Glutamatergic neuron (in vitro differentiated cells): ENCODE results near the gene ELFN1. TPM values are rescaled to one million over a fixed set of nuclear protein-coding genes. Genes with fewer than 3 reads are reported as not detected.
A peak's percentile ranks its signal among the peaks of the same experiment; 100 is the strongest.

ENCODE experiments used
- DNase-seq: peaks from one replicate; pipeline ENCODE4 v3.0.0; 2022
- H3K27ac Mint-ChIP-seq: one replicate; pipeline ENCODE4 v1.8.0; 2020; ENCODE audit warnings: mild to moderate bottlenecking, mixed read lengths, inconsistent platforms; ENCODE audit not compliant: unreplicated experiment
- H3K27me3 Mint-ChIP-seq: one replicate; pipeline ENCODE4 v1.8.0; 2020; ENCODE audit warnings: mild to moderate bottlenecking, moderate library complexity, mixed read lengths, inconsistent platforms; ENCODE audit not compliant: unreplicated experiment
- H3K36me3 Mint-ChIP-seq: one replicate; pipeline ENCODE4 v1.8.0; 2020; ENCODE audit warnings: mild to moderate bottlenecking, mixed read lengths, inconsistent platforms; ENCODE audit not compliant: unreplicated experiment
- H3K4me1 Mint-ChIP-seq: one replicate; pipeline ENCODE4 v1.8.0; 2020; ENCODE audit warnings: mild to moderate bottlenecking, low read depth, mixed read lengths, inconsistent platforms; ENCODE audit not compliant: unreplicated experiment
- H3K4me3 Mint-ChIP-seq: one replicate; pipeline ENCODE4 v1.8.0; 2020; ENCODE audit warnings: mild to moderate bottlenecking, mixed read lengths, inconsistent platforms; ENCODE audit not compliant: unreplicated experiment
- H3K9me3 Mint-ChIP-seq: one replicate; pipeline ENCODE4 v1.8.0; 2020; ENCODE audit warnings: mild to moderate bottlenecking, moderate library complexity, mixed read lengths, inconsistent platforms; ENCODE audit not compliant: unreplicated experiment
- total RNA-seq: library from RNA; stranded (reverse); fragmentation: NEBNext Ultra II Directional; extraction: Animal tissue kit (Norgen Biotek cat#: 25700); gene quantifications from one replicate; pipeline ENCODE4 v1.2.1, GENCODE V29; 2021; ENCODE audit not compliant: unreplicated experiment
- TF ChIP-seq, protein P1 (sequence below): fragments of 200-600 bp; sonication (generic); IDR thresholded peaks from one replicate; pipeline ENCODE4 v1.5.0; 2021; ENCODE audit not compliant: partially characterized antibody, unreplicated experiment

Gene ELFN1
- total RNA-seq, 1 donor from 2014 or later: 40.0 TPM

DNA sequence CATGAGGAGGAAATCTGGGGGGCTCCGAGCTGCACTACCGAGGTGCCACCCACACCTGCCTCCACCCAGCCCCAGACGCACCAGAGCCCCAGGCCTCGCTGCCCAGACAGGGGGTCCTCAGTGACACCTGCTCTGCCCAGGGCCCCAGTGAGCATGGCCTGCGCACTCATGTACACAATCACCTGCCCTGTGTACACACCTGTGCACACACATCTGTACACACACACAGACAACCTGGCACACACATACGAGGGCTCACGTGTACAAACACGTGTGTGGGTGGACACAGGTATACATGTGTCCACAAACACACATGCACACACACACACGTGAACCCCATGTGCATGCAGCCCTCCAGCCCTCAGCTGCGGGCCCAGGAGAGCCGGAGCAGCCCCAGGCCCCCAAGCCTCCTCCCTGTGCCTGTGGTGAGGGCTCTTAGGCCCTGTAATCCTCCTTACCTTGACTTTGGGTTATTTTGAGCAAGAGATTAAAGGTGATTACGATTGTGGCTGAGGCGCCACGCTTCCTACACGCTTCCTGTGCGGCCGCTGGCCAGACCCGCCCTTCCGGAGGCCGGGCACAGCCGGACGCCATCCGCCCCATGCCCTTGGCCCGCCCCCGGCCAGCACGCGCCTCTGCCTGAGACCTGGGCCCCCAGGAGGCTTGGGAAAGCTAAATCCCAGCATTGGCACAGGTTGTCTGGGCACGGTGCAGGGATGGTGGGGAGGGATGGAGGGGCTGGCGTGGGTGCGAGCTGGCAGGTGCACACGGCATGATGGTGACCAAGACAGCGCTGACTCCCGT is 71.9 kb downstream of the ELFN1 start:
- H3K27ac Mint-ChIP-seq: no peak overlapping the region

DNA sequence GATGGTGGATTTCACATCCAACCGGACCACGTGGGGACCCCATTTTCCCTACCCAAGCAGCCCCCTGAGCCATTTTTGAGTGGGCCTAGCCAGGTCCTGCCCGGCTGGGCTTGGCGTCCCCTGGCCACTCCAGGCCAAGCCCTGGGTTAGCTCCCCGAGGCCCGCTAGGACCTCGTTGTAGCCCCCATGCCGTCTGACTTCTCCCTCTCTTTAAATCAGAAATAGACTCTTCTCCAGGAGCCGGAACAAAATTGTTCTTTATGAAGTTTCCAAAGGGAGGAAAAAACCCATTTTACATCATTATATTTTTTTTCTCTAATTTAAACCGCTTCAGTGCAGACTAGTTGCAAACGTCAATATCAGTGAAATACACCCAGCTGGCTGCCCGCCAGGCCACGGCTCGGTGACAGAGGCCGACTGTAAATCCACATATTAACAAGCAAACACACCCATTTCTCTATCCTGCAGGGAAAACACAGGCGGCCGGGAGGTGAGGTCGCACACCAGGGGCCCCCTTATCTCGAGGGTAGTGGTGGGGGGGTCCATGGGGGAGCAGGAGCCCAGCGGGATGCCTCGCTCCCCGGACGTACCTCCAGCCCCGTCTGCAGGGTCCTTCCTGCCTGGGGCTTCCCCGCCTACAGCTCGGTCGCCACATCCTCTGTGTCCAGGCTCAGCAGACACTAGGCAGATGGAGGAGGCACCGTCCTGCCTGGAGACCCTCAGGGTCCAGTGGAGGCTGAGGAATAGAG is 72.7 kb downstream of the ELFN1 start:
- DNase-seq: peak; percentile 54
- peak overlapping the region; percentile 66 for H3K27ac Mint-ChIP-seq
- H3K36me3 Mint-ChIP-seq: no peaks in the 10 kb centered on the region
- peaks cover 3% of the 10 kb centered on the region for H3K27me3 Mint-ChIP-seq
- TF ChIP-seq, protein P1, sequence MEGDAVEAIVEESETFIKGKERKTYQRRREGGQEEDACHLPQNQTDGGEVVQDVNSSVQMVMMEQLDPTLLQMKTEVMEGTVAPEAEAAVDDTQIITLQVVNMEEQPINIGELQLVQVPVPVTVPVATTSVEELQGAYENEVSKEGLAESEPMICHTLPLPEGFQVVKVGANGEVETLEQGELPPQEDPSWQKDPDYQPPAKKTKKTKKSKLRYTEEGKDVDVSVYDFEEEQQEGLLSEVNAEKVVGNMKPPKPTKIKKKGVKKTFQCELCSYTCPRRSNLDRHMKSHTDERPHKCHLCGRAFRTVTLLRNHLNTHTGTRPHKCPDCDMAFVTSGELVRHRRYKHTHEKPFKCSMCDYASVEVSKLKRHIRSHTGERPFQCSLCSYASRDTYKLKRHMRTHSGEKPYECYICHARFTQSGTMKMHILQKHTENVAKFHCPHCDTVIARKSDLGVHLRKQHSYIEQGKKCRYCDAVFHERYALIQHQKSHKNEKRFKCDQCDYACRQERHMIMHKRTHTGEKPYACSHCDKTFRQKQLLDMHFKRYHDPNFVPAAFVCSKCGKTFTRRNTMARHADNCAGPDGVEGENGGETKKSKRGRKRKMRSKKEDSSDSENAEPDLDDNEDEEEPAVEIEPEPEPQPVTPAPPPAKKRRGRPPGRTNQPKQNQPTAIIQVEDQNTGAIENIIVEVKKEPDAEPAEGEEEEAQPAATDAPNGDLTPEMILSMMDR: no peak
- peaks cover 17% of the 10 kb centered on the region for H3K4me1 Mint-ChIP-seq
- H3K9me3 Mint-ChIP-seq: peaks cover 12% of the 10 kb centered on the region
- H3K4me3 Mint-ChIP-seq: no peak overlapping the region

More for the DNA sequence above, 71.9 kb downstream of the ELFN1 start:
- peaks cover 11% of the 10 kb centered on the region for H3K9me3 Mint-ChIP-seq
- H3K27me3 Mint-ChIP-seq: peaks cover 2% of the 10 kb centered on the region
- H3K4me3 Mint-ChIP-seq: no peak overlapping the region
- TF ChIP-seq, protein P1: no peak
- DNase-seq: no peak
- peaks cover 18% of the 10 kb centered on the region for H3K4me1 Mint-ChIP-seq
- H3K36me3 Mint-ChIP-seq: no peaks in the 10 kb centered on the region

DNA sequence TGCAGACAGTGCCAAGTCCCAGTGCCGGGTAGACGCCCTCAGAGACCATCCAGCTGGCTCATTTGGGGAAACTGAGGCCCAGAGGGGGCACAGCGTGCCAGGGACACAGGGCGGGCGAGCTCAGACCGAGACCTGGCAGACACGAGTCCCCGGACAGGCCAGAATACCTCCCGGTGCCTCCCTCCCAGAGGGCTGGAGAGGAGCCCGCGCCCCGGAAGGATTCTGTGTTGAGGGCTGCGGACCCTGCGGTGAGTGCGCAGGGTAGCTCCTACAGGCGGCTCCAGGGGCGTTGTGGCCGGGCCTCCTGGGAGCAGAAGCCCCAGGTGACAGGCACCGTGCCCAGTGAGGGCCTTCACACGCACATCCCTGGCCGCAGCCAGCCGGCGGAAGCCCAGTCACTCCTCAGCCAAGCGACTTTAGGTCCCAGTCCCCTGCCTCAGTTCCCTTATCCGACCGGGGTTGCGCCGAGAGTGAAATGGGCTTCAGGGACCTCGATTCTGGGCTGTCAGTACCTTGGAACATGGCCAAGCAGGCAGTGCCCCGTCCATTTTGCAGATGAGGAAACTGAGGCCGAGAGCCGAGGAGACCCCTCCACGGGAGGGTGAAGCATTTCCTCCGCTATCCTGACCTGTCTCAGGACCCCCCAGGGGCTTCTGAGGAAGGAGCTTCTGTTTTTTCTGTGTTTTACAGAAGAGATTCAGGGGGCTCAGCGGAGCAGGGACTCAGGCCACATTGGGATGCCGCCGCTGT is 73.6 kb downstream of the ELFN1 start:
- H3K4me1 Mint-ChIP-seq: peaks cover 15% of the 10 kb centered on the region
- H3K4me3 Mint-ChIP-seq: no peak overlapping the region
- H3K27me3 Mint-ChIP-seq: peaks cover 7% of the 10 kb centered on the region
- no peak for DNase-seq
- TF ChIP-seq, protein P1: no peak
- no peaks in the 10 kb centered on the region for H3K36me3 Mint-ChIP-seq
- no peak overlapping the region for H3K27ac Mint-ChIP-seq
- H3K9me3 Mint-ChIP-seq: peaks cover 15% of the 10 kb centered on the region

DNA sequence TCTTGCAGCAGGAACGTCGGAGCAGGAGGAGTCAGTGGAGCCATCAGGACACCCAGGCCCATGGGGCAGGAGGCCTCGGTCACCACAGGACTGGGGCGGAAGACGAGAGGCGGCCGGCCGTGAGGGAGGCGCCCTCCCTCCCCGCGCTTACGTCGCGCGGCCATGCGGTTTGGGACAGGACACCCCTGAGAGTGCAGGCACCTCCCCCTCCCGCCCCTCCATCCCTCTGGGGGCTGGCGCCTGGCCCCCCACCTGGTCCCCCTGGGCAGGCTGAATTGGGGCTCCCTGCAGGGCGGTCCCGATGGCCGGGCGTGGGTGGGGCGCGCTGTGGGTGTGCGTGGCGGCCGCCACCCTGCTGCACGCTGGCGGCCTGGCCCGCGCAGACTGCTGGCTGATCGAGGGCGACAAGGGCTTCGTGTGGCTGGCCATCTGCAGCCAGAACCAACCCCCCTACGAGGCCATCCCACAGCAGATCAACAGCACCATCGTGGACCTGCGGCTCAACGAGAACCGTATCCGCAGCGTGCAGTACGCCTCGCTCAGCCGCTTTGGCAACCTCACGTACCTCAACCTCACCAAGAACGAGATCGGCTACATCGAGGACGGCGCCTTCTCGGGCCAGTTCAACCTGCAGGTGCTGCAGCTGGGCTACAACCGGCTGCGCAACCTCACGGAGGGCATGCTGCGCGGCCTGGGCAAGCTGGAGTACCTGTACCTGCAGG is 74.4 kb downstream of the ELFN1 start:
- no peaks in the 10 kb centered on the region for H3K36me3 Mint-ChIP-seq
- no peak for DNase-seq
- no peak overlapping the region for H3K4me3 Mint-ChIP-seq
- H3K9me3 Mint-ChIP-seq: peaks cover 10% of the 10 kb centered on the region
- no peak overlapping the region for H3K27ac Mint-ChIP-seq
- H3K4me1 Mint-ChIP-seq: peaks cover 7% of the 10 kb centered on the region
- H3K27me3 Mint-ChIP-seq: peaks cover 5% of the 10 kb centered on the region
- TF ChIP-seq, protein P1: no peak
